Adipose tissue (tissue), 3 donors: ENCODE data around the gene CRTC1. TPM values are rescaled to one million over a fixed set of nuclear protein-coding genes. Genes with fewer than 3 reads are reported as not detected.

Source experiments
- H3K27ac ChIP-seq: one replicate; pipeline ENCODE4 v1.5.1; 2013; ENCODE audit warnings: low read depth, low read length
- WGBS, 3 donors: extraction: QIAGEN DNeasy Blood & Tissue Kit; methylation state at CpG; one replicate each; pipeline ENCODE4 v1.1.7; 2013; 5-methylcytosine and 5-hydroxymethylcytosine counted together
- polyA plus RNA-seq, 3 donors: library from polyadenylated mRNA; stranded (reverse); fragments of 200-250 nt; gene quantifications; one replicate each; pipeline ENCODE4 v1.2.3, GENCODE V29; 2013
- donor health status: healthy with polysubstance abuse.
- donor health status: Bipolar disorder and iron deficiency.
- donor health status: healthy.

Gene CRTC1
- polyA plus RNA-seq, 3 donors = 5.3 to 8.3 (median 5.4) TPM

DNA sequence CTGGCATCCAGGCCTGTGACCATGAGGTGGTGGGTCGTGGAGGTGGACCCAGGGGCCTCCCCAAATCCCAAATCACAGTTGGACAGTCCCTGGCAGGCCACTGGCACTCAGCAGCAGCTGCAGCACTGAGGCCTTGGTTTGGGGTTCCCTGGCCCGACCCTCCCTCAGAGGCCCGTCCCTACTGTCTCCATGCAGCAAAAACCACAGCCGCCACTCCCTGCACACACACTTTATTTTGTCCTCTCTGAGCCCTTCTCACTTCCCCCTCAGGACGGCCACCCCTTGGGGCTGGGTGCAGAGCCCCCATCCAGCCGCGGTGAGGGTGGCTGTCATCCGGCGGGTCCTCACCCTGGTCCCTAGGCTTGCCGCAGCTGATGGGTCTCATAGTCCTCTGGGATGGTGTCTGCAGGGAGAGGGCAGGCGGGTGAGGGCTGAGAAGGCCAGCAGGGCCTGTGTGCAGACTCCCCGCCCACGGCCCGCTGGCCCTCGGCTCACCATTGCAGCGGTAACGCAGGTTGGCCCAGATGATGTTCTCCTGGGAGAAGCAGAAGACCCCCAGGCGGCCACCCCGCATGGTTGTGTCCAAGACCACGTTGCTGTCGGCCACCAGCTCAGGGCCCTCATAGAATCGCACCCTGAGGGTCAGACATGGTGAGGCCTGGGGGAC lies 99.2 kb downstream of the CRTC1 start:
- WGBS, 3 donors = 82 to 93% (median 84%) methylated on average over 22 of the region's 22 CpGs
- H3K27ac ChIP-seq = no peak overlapping the region

- WGBS, 3 donors = 84 to 87% (median 87%) methylated on average over 19 of the region's 19 CpGs
- H3K27ac ChIP-seq = no peak overlapping the region
Measured at GRCh38 chr19:18783958-18784785, 100.7 kb downstream of the CRTC1 start.

GRCh38 chr19:18784786-18785120 lies 101.3 kb downstream of the CRTC1 start:
- H3K27ac ChIP-seq = no peak overlapping the region
- 67 to 82% (median 70%) methylated on average over 16 of the region's 16 CpGs for WGBS, 3 donors

GRCh38 chr19:18785179-18786124 lies 102.0 kb downstream of the CRTC1 start:
- WGBS, 3 donors = 8 to 11% (median 11%) methylated on average over 56 to 65 of the region's 65 CpGs
- H3K27ac ChIP-seq = no peak overlapping the region

DNA sequence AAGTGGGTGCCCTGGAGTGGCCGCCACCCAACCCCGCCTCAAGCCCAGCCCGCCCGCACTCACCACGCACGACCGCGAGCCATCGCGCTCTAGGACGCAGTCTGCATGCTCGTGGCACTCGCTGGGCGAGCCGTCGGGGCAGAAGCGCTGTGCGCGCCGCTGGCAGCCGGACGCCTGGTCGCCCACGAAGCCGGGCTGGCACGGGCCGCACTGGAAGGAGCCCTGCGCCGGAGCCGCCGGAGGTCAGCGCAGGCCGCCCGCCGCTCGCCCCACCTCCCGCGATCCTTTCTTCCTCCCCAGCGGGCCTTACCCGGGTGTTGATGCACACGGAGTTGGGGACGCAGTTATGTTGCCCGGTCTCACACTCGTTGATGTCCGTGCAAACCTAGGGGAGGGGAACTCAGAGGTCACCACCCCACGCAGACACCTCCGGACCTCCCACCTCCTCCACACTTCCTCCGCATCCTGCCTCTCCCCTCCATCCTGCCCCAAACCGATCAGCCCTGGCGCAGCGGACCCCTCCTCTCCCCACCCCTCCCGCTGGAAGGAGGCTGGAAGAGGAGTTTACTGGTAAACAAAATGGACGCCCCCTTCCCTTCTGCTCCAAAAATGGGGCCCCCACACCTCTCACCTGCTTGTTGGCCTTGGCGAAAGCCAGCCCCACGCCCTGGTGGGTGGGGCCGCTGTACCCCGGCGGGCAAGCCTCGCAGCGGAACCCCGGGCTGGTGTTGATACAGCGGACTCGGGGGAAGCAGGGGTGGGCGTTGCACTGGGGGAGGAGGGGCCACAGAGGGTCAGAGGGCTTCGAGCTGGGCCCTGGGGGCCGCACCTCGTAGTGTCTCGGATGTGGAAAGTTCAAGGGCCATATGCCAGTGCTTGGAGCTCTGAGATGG lies 105.3 kb downstream of the CRTC1 start:
- H3K27ac ChIP-seq = no peak overlapping the region
- 3 to 4% (median 4%) methylated on average over 66 to 68 of the region's 68 CpGs for WGBS, 3 donors

GRCh38 chr19:18789422-18789869 lies 106.0 kb downstream of the CRTC1 start:
- 2 to 5% (median 3%) methylated on average over 25 to 38 of the region's 38 CpGs for WGBS, 3 donors
- no peak overlapping the region for H3K27ac ChIP-seq

GRCh38 chr19:18789883-18790565 lies 106.5 kb downstream of the CRTC1 start:
- no peak overlapping the region for H3K27ac ChIP-seq
- 1 to 2% (median 2%) methylated on average over 30 to 63 of the region's 65 CpGs for WGBS, 3 donors

DNA sequence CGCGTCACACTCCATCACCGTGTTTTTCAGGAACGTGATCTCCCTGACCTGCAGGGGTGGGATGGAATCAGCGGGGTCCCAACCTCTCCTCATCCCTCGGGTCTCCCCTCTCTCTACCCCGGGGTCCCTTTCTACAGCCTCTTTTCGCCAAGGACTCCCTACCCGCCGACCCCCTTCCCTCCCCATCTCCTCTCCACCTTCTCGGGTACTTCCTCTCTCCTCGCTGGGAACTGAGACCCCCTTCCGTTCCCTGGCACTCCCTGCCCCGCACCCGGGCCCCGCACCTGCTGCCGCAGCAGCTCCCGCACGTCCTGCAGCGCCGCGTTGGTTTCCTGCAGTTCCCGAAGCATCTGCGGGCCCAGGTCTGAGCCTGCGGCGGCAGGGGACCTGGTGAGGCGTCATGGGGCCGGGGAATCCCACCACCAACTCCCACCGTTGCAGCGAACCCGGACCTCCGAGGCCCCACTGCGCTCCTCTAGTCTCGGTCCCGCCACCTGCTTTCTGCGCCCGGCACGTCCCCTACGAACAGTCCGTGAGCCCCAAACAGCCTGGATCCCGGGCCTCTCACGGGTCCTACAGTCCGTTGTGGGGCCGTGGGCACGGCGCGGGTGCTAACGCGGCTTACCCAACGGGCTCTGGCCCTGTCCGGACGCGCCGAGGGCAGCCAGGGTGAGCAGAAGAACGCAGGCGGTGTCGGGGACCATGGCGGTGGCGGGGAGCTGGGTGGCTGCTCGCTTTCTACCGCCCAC lies 107.3 kb downstream of the CRTC1 start, which contains the start of gene COMP:
Gene COMP (minus strand): TSS at position 740 of the 749 bp plus-strand sequence. CDS start 36 bp downstream, at position 704.
- WGBS, 3 donors = 3 to 5% (median 3%) methylated on average over 61 of the region's 61 CpGs
- H3K27ac ChIP-seq = no peak within 1 kb of the TSS

- H3K27ac ChIP-seq = no peak overlapping the region
- WGBS, 3 donors = 21 to 27% (median 24%) methylated on average over 20 to 21 of the region's 21 CpGs
Measured at GRCh38 chr19:18791315-18791678, 107.8 kb downstream of the CRTC1 start.

GRCh38 chr19:18792661-18793060 lies 109.2 kb downstream of the CRTC1 start:
- no peak overlapping the region for H3K27ac ChIP-seq
- 78 to 82% (median 80%) methylated on average over 3 of the region's 3 CpGs for WGBS, 3 donors

DNA sequence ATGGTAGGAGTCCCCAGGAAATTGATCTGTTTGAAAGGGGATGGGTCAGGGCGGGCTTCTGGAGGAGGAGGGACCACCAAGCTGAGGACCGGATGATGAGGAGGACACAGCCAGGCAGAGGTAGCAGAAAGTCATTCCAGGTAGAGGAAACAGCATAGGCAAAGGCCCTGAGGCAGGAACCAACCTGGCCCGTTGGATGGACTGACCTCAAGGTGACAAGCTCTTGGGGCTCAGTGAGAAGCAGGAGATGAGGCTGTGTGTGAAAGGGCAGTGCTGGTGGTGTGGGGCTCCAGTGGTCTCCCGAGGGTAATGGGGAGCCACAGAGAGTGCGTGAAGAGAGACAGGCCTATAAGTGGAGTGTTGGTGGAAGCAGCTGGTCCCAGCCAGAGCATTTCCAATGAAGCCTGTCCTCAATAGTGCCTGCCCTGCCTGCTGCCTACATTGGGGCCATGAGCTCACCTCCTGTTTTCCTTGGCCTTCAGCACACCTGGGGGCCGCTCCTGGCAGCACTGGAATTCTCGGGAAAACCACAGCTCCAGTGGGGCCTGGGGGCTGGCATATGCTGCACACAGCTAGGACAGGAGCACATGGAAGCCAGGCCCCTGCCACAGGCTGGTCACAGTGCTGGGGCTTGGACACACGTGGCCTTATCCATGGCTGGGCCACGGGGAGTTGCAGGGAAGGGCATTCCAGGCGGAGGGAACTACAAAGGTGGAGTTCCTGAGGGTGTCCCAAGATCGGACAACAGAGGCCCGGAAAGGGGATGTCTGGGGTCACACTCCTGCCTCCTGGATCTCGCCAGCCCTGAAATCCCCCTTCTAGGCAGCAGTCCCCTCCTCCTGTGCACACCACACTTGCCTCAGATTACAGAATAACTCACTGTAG lies 109.9 kb downstream of the CRTC1 start:
- 77 to 80% (median 78%) methylated on average over 13 of the region's 13 CpGs for WGBS, 3 donors
- no peak overlapping the region for H3K27ac ChIP-seq

GRCh38 chr19:18794029-18794313 lies 110.5 kb downstream of the CRTC1 start:
- no peak overlapping the region for H3K27ac ChIP-seq
- 58 to 84% (median 69%) methylated on average over 5 of the region's 5 CpGs for WGBS, 3 donors

DNA sequence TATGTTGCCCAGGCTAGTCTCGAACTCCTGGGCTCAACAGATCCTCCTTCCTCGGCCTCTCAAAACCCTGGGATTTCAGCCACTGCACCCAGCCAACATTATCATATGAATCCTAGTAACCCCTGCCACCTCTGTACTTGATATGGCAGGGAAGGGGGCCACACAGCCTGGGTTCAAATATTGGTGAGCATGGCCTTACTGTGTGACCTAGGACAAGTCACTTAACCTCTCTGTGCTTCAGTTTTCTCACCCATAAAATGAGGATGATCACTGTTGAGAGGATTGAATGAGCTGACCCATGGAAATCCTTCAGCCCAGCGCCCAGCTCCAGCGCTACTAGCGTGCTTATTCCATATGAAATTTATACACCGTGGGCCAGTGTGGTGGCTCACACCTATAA lies 111.2 kb downstream of the CRTC1 start:
- no peak overlapping the region for H3K27ac ChIP-seq
- 93 to 96% (median 94%) methylated on average over 6 of the region's 6 CpGs for WGBS, 3 donors

GRCh38 chr19:18795540-18795939 lies 112.1 kb downstream of the CRTC1 start:
- no peak overlapping the region for H3K27ac ChIP-seq
- 7 to 24% (median 9%) methylated on average over 21 of the region's 21 CpGs for WGBS, 3 donors

DNA sequence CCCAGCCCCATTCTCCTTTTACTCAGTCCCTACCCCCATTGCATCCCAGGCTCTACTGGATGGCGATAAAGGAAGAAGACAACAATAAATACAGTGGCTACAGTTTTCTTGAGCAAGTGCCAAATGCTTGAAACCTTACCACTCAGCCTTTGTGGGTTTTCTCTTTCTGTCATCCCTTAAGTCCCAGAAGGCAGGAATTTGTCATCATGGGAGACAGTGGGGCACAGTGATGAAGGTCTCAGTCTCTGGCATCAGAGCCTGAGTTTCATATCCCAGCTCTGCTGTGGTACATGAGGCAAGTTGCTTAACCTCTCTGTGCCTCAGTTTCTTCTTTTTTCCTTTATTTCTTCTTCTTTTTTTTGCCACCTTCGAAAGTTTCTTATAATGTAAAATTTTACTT lies 112.8 kb downstream of the CRTC1 start:
- H3K27ac ChIP-seq = no peak overlapping the region
- WGBS, 3 donors = 74 to 79% (median 77%) methylated on average over 2 of the region's 2 CpGs
